Fibroblast of lung (primary cell): ENCODE measurements around the gene CTAGE4.
"Not testable (repeated sequence)": the region's sequence is repeated elsewhere in the genome, so short reads cannot be mapped to it uniquely, and the experiment has no call there.

Source experiments
- EZH2 ChIP-seq: IDR thresholded peaks from 2 replicates; pipeline ENCODE4 v1.5.1; 2012; ENCODE audit warnings: low read length, control low read depth, mild to moderate bottlenecking; ENCODE audit errors: missing control alignments
- TF ChIP-seq, protein P1 (sequence below), 2 donors: IDR thresholded peaks in 1 of 2; conservative IDR thresholded peaks in 1 of 2; 1 replicate in 1 of 2; 2 replicates in 1 of 2; pipeline ENCODE4 v1.5.1; 2011 to 2012; ENCODE audit warnings: low read length in 2 of 2, control low read depth in 1 of 2, inconsistent platforms in 1 of 2, low read depth in 1 of 2, mild to moderate bottlenecking in 1 of 2

DNA sequence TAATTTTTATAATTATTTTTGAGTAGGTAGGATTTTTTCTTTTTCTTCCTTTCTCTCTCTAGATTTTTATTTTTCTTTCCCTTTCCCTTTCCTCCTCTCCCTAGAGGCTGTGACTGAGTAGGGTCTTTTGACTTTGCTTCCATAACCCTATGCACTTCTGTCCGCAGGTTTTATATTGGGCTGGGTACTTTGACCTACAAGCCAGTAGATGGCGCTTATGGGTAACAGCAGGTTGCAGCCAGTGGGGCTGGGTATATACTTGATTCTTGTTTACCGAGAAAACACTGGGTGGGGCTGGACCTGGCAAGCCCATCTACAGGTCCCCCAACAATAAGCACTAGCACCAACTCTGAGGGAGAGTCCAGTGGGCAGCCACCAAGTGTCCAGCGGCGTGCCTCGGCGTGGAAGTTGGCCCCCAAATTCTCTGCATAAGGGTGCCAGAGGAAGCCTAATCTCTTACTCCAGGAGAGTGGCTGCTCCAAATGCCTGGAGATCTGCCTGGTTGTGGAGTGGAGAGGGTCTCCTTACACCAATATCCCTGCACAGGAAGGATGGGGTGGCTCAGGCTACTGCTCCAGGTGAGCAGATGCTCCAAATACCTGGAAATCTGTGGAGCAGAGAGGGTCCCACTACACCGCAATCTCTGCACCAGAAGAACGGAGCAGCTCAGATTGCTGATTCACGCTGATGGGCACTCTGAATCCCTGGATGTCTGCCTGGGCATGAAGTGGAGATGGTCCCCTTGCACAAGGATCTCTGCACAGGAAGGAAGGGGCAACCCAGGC, 4.7 kb upstream of the CTAGE4 start:
- TF ChIP-seq, protein P1, sequence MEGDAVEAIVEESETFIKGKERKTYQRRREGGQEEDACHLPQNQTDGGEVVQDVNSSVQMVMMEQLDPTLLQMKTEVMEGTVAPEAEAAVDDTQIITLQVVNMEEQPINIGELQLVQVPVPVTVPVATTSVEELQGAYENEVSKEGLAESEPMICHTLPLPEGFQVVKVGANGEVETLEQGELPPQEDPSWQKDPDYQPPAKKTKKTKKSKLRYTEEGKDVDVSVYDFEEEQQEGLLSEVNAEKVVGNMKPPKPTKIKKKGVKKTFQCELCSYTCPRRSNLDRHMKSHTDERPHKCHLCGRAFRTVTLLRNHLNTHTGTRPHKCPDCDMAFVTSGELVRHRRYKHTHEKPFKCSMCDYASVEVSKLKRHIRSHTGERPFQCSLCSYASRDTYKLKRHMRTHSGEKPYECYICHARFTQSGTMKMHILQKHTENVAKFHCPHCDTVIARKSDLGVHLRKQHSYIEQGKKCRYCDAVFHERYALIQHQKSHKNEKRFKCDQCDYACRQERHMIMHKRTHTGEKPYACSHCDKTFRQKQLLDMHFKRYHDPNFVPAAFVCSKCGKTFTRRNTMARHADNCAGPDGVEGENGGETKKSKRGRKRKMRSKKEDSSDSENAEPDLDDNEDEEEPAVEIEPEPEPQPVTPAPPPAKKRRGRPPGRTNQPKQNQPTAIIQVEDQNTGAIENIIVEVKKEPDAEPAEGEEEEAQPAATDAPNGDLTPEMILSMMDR (conservative IDR thresholded peaks at IDR 0.05 in 1 of 2, IDR thresholded peaks at IDR 0.05 in 1 of 2; ENCODE audit: low read depth in 1 of 2, low read length in 2 of 2), result peak; percentile 17 to 41
- TF ChIP-seq EZH2, result not testable (repeated sequence)
